Mammary epithelial cell (primary cell): ENCODE results near the gene CTNNA1.

Experiments
- CTCF ChIP-seq, 2 donors: IDR thresholded peaks in 1 of 2; conservative IDR thresholded peaks in 1 of 2; 2 replicates each; pipeline ENCODE4 v1.5.1; 2011 to 2012; ENCODE audit warnings: inconsistent platforms in 2 of 2, low read length in 2 of 2, mild to moderate bottlenecking in 2 of 2, control low read depth in 1 of 2, low read depth in 1 of 2; ENCODE audit not compliant: insufficient read depth in 1 of 2; ENCODE audit errors: extremely low read depth in 1 of 2
- EZH2 ChIP-seq: IDR thresholded peaks from 2 replicates; pipeline ENCODE4 v1.6.1; 2012; ENCODE audit warnings: low read length, inconsistent platforms, borderline replicate concordance

GRCh38 chr5:138770291-138770690 lies 17.1 kb downstream of the CTNNA1 start:
- TF ChIP-seq CTCF (conservative IDR thresholded peaks at IDR 0.05 in 1 of 2, IDR thresholded peaks at IDR 0.05 in 1 of 2; ENCODE audit: extremely low read depth in 1 of 2, insufficient read depth in 1 of 2, low read depth in 1 of 2, low read length in 2 of 2), result no peak
- no peak for TF ChIP-seq EZH2
